ENCODE data around the gene POFUT1. TPM values are rescaled to one million over a fixed set of nuclear protein-coding genes. Genes with fewer than 3 reads are reported as not detected.
"Not testable (repeated sequence)": the region's sequence is repeated elsewhere in the genome, so short reads cannot be mapped to it uniquely, and the experiment has no call there.

POFUT1 gene
- total and polyA plus RNA-seq, 2 donors (not counting 3 experiments of a cell fraction or from before 2014, with no cell fraction given) = 29.0 to 51.4 TPM

- H3K27ac ChIP-seq (ENCODE audit: insufficient read depth, low read depth, low read length) = no peak overlapping the region
- dilution Hi-C loops (cut with MboI; ENCODE audit: extremely low pct_ligation_motif_present, low sequenced_read_pairs) (no loop called here), intact Hi-C loops (cut with micrococcal nuclease) (no loop called here)
- no peak for FAIRE-seq
- no peaks in the 10 kb centered on the region for H3K9me3 ChIP-seq (replicated peaks; ENCODE audit: control insufficient read depth, insufficient read depth, low read length)
- no peaks in the 10 kb centered on the region for H3K4me1 ChIP-seq (ENCODE audit: control insufficient read depth, extremely low read depth, insufficient read depth, low read length)
- H3K4me2 ChIP-seq (ENCODE audit: insufficient read depth, low read length) = no peak overlapping the region
- no peaks in the 10 kb centered on the region for H3K36me3 ChIP-seq (ENCODE audit: control insufficient read depth in 2 of 2, extremely low read depth in 1 of 2, insufficient read depth in 2 of 2, low read length in 2 of 2)
- H3K4me3 ChIP-seq (replicated peaks in 1 of 3; ENCODE audit: insufficient read depth in 1 of 3, low read depth in 1 of 3, low read length in 3 of 3) = no peak overlapping the region
- DNase-seq (ENCODE audit: low read depth, low spot score) = no peak
- H3K27me3 ChIP-seq (ENCODE audit: control insufficient read depth in 2 of 2, insufficient read depth in 2 of 2, low read length in 2 of 2) = no peaks in the 10 kb centered on the region
- no peak overlapping the region for H2AFZ ChIP-seq (ENCODE audit: low read depth, low read length)
- CTCF ChIA-PET = interaction anchor here (1.1 kb wide), 1 partner anchor 12 kb away, joined by 3 read pairs; no protein-coding TSS in a partner anchor
- no peak for TF ChIP-seq EZH2 (IDR thresholded peaks at IDR 0.05; ENCODE audit: borderline replicate concordance, low read depth, low read length, severe bottlenecking)
- TF ChIP-seq, protein P1, sequence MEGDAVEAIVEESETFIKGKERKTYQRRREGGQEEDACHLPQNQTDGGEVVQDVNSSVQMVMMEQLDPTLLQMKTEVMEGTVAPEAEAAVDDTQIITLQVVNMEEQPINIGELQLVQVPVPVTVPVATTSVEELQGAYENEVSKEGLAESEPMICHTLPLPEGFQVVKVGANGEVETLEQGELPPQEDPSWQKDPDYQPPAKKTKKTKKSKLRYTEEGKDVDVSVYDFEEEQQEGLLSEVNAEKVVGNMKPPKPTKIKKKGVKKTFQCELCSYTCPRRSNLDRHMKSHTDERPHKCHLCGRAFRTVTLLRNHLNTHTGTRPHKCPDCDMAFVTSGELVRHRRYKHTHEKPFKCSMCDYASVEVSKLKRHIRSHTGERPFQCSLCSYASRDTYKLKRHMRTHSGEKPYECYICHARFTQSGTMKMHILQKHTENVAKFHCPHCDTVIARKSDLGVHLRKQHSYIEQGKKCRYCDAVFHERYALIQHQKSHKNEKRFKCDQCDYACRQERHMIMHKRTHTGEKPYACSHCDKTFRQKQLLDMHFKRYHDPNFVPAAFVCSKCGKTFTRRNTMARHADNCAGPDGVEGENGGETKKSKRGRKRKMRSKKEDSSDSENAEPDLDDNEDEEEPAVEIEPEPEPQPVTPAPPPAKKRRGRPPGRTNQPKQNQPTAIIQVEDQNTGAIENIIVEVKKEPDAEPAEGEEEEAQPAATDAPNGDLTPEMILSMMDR (IDR thresholded peaks at IDR 0.05; ENCODE audit: extremely low read depth in 1 of 2, insufficient read depth in 1 of 2, low read depth in 1 of 2, low read length in 2 of 2) = no peak
- TF ChIP-seq MAX (IDR thresholded peaks at IDR 0.05; ENCODE audit: insufficient read depth, insufficient read length) = no peak
- TF ChIP-seq FOS (IDR thresholded peaks at IDR 0.05; ENCODE audit: borderline replicate concordance, insufficient read depth, low read length) = no peak
- no peak for TF ChIP-seq JUN (IDR thresholded peaks at IDR 0.05; ENCODE audit: borderline replicate concordance, insufficient read depth, insufficient read length, low read depth)
- TF ChIP-seq MYC (IDR thresholded peaks at IDR 0.05; ENCODE audit: low read depth, low read length) = no peak
- TF ChIP-seq POLR2AphosphoS5 (IDR thresholded peaks at IDR 0.05; ENCODE audit: insufficient read depth, low read depth, low read length) = no peak
- TF ChIP-seq POLR2A (IDR thresholded peaks at IDR 0.05; ENCODE audit: low read depth, low read length) = no peak
- no peak for TF ChIP-seq GATA2 (IDR thresholded peaks at IDR 0.05; ENCODE audit: insufficient read depth, insufficient read length, low read depth, low read length)
- no peaks in the 10 kb centered on the region for H4K20me1 ChIP-seq (replicated peaks; ENCODE audit: control insufficient read depth, extremely low read depth, insufficient read depth, low read length)
- H3K9me1 ChIP-seq (replicated peaks; ENCODE audit: control insufficient read depth, extremely low read depth, insufficient read depth, low read length) = no peaks in the 10 kb centered on the region
- H3K9ac ChIP-seq (replicated peaks; ENCODE audit: extremely low read depth, insufficient read depth, low read length) = no peak overlapping the region
- BruUV-seq (replicated peaks) = no TSS peak
- H3K79me2 ChIP-seq (ENCODE audit: control insufficient read depth, insufficient read depth, low read length) = no peaks in the 10 kb centered on the region
- POLR2A ChIA-PET = no interaction called here
Measured at GRCh38 chr20:32252189-32252588, 44.5 kb downstream of the POFUT1 start.

GRCh38 chr20:32260973-32261372, 53.3 kb downstream of the POFUT1 start:
- H3K27ac ChIP-seq (ENCODE audit: insufficient read depth, low read depth, low read length); H3K9me1 ChIP-seq (replicated peaks; ENCODE audit: control insufficient read depth, extremely low read depth, insufficient read depth, low read length); CTCF ChIA-PET; H4K20me1 ChIP-seq (replicated peaks; ENCODE audit: control insufficient read depth, extremely low read depth, insufficient read depth, low read length); H3K79me2 ChIP-seq (ENCODE audit: control insufficient read depth, insufficient read depth, low read length); intact Hi-C loops (cut with micrococcal nuclease); dilution Hi-C loops (cut with MboI; ENCODE audit: extremely low pct_ligation_motif_present, low sequenced_read_pairs); H3K9me3 ChIP-seq (replicated peaks; ENCODE audit: control insufficient read depth, insufficient read depth, low read length); H3K36me3 ChIP-seq (ENCODE audit: control insufficient read depth in 2 of 2, extremely low read depth in 1 of 2, insufficient read depth in 2 of 2, low read length in 2 of 2); H3K27me3 ChIP-seq (ENCODE audit: control insufficient read depth in 2 of 2, insufficient read depth in 2 of 2, low read length in 2 of 2); H3K4me1 ChIP-seq (ENCODE audit: control insufficient read depth, extremely low read depth, insufficient read depth, low read length); H3K4me3 ChIP-seq (replicated peaks in 1 of 3; ENCODE audit: insufficient read depth in 1 of 3, low read depth in 1 of 3, low read length in 3 of 3); DNase-seq (ENCODE audit: low read depth, low spot score); H3K4me2 ChIP-seq (ENCODE audit: insufficient read depth, low read length); H2AFZ ChIP-seq (ENCODE audit: low read depth, low read length); POLR2A ChIA-PET; BruUV-seq (replicated peaks); H3K9ac ChIP-seq (replicated peaks; ENCODE audit: extremely low read depth, insufficient read depth, low read length); FAIRE-seq: not testable (repeated sequence)
